ENCODE measurements around the gene VEGFA. TPM values are rescaled to one million over a fixed set of nuclear protein-coding genes. Genes with fewer than 3 reads are reported as not detected.

The VEGFA gene
- total RNA-seq, 1 donor from 2014 or later, result 267 TPM

DNA sequence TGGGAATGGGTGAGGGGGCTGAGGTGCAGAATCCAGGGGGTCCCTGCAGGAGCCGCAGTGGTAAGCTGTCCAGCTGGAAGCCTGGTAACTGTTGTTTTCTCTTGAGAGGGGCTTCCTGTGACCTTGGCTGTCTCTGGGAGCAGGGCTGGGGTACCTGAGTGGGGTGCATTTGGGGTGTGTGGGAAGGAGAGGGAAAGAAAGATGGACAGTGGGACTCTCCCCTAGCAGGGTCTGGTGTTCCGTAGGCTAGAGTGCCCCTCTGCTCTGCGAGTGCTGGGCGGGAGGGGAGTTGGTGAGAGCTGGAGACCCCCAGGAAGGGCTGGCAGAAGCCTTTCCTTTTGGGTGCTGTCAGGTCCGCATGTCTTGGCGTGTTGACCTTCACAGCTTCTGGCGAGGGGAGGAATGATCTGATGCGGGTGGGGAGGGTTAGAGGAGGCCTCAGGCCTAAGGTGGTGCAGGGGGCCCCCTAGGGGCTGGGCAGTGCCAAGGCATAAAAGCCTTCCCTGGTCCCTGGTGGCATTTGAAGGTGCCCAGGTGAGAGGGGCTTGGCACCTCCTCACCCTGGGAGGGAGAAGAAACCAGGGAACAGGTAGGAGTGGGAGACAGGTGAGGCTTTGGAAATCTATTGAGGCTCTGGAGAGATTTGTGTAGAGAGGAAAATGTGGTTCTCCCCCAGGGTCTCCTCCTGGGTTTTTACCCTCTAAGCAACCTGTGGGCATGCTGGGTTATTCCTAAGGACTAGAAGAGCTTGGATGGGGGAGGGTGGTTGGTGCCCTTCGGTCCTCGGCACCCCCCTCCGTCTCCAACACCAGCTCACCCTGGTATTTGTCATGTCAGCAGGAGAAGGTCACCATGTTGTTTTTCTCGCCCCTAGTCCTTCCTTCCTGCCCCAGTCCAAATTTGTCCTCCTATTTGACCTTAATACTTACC, 3.3 kb downstream of the VEGFA start:
- Mint-ChIP-seq H3K9me3 (ENCODE audit: low read depth) (no peaks in the 10 kb centered on the region), H3K27me3 (no peaks in the 10 kb centered on the region), H3K36me3 (ENCODE audit: insufficient read depth) (peaks cover 15% of the 10 kb centered on the region), H3K4me1 (ENCODE audit: low read depth) (peaks cover 34% of the 10 kb centered on the region), H3K27ac (peak overlapping the region; percentile 96), H3K4me3 (ENCODE audit: low read depth) (peak overlapping the region; percentile 97)
- DNase-seq (ENCODE audit: low spot score, unreplicated experiment), result peak; percentile 29
- TF ChIP-seq, protein P1, sequence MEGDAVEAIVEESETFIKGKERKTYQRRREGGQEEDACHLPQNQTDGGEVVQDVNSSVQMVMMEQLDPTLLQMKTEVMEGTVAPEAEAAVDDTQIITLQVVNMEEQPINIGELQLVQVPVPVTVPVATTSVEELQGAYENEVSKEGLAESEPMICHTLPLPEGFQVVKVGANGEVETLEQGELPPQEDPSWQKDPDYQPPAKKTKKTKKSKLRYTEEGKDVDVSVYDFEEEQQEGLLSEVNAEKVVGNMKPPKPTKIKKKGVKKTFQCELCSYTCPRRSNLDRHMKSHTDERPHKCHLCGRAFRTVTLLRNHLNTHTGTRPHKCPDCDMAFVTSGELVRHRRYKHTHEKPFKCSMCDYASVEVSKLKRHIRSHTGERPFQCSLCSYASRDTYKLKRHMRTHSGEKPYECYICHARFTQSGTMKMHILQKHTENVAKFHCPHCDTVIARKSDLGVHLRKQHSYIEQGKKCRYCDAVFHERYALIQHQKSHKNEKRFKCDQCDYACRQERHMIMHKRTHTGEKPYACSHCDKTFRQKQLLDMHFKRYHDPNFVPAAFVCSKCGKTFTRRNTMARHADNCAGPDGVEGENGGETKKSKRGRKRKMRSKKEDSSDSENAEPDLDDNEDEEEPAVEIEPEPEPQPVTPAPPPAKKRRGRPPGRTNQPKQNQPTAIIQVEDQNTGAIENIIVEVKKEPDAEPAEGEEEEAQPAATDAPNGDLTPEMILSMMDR (IDR thresholded peaks at IDR 0.05; ENCODE audit: unreplicated experiment), result peak; percentile 69

DNA sequence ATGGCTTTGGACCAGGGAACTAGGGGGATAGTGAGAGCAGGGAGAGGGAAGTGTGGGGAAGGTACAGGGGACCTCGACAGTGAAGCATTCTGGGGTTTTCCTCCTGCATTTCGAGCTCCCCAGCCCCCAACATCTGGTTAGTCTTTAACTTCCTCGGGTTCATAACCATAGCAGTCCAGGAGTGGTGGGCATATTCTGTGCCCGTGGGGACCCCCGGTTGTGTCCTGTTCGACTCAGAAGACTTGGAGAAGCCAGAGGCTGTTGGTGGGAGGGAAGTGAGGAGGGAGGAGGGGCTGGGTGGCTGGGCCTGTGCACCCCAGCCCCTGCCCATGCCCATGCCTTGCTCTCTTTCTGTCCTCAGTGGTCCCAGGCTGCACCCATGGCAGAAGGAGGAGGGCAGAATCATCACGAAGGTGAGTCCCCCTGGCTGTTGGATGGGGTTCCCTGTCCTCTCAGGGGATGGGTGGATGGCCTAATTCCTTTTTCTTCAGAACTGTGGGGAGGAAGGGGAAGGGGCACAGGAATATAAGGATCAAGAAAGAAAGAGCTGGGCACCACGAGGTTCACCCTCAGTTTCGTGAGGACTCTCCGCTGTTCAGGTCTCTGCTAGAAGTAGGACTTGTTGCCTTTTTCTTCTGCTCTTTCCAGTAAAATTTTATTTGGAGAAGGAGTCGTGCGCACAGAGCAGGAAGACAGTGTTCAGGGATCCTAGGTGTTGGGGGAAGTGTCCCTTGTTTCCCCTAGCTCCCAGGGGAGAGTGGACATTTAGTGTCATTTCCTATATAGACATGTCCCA, 4.2 kb downstream of the VEGFA start:
- TF ChIP-seq, protein P1 (IDR thresholded peaks at IDR 0.05; ENCODE audit: unreplicated experiment), result no peak
- peak overlapping the region; percentile 96 for H3K27ac Mint-ChIP-seq
- peaks cover 34% of the 10 kb centered on the region for H3K4me1 Mint-ChIP-seq (ENCODE audit: low read depth)
- peak overlapping the region; percentile 97 for H3K4me3 Mint-ChIP-seq (ENCODE audit: low read depth)
- DNase-seq (ENCODE audit: low spot score, unreplicated experiment), result no peak
- no peaks in the 10 kb centered on the region for H3K27me3 Mint-ChIP-seq
- no peaks in the 10 kb centered on the region for H3K9me3 Mint-ChIP-seq (ENCODE audit: low read depth)
- H3K36me3 Mint-ChIP-seq (ENCODE audit: insufficient read depth), result peaks cover 17% of the 10 kb centered on the region

DNA sequence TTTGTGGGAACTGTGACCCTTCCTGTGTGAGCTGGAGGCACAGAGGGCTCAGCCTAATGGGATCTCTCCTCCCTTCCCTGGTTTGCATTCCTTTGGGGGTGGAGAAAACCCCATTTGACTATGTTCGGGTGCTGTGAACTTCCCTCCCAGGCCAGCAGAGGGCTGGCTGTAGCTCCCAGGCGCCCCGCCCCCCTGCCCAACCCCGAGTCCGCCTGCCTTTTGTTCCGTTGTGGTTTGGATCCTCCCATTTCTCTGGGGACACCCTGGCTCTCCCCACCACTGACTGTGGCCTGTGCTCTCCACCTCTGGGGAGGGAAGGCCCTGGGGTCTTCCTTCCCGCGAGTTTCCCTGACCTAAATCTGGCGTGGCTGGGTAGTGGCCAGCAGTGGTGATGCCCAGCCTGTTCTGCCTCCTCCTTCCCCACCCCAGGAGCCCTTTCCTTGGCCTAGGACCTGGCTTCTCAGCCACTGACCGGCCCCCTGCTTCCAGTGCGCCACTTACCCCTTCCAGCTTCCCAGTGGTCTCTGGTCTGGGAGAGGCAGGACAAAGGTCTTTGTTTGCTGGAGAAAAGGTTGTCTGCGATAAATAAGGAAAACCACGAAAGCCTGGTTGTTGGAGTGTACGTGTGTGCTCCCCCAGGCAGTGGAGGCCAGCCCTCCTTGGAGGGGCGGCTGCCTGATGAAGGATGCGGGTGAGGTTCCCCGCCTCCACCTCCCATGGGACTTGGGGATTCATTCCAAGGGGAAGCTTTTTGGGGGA, 4.9 kb downstream of the VEGFA start:
- peaks cover 17% of the 10 kb centered on the region for H3K36me3 Mint-ChIP-seq (ENCODE audit: insufficient read depth)

DNA sequence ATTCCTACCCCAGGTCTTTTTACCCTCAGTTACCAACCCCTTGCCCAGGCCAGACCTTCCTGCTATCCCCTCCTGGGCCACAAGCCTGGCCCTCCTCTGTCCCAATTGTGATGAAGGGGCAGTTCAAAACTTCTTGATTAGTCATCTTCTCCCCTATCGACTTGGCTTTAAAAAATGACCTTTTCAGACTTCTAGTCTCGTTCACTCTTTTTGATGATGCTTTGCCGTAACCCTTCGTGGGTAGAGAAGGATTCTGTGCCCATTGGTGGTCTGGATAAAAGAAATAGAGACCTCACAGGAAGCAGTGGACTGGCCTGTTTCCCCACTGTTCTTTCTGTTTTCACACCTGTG, 5.5 kb downstream of the VEGFA start:
- no peaks in the 10 kb centered on the region for H3K9me3 Mint-ChIP-seq (ENCODE audit: low read depth)
- H3K4me1 Mint-ChIP-seq (ENCODE audit: low read depth), result peaks cover 32% of the 10 kb centered on the region
- H3K27ac Mint-ChIP-seq, result peak overlapping the region; percentile 96
- DNase-seq (ENCODE audit: low spot score, unreplicated experiment), result no peak
- TF ChIP-seq, protein P1 (IDR thresholded peaks at IDR 0.05; ENCODE audit: unreplicated experiment), result no peak
- H3K4me3 Mint-ChIP-seq (ENCODE audit: low read depth), result peak overlapping the region; percentile 97
- H3K36me3 Mint-ChIP-seq (ENCODE audit: insufficient read depth), result peaks cover 17% of the 10 kb centered on the region
- H3K27me3 Mint-ChIP-seq, result no peaks in the 10 kb centered on the region

More for the DNA sequence above, 4.9 kb downstream of the VEGFA start:
- Mint-ChIP-seq H3K4me3 (ENCODE audit: low read depth) (peak overlapping the region; percentile 97), H3K27me3 (no peaks in the 10 kb centered on the region), H3K4me1 (ENCODE audit: low read depth) (peaks cover 32% of the 10 kb centered on the region), H3K27ac (peak overlapping the region; percentile 96), H3K9me3 (ENCODE audit: low read depth) (no peaks in the 10 kb centered on the region)
- DNase-seq (ENCODE audit: low spot score, unreplicated experiment), result peak; percentile 51
- TF ChIP-seq, protein P1 (IDR thresholded peaks at IDR 0.05; ENCODE audit: unreplicated experiment), result peak; percentile 85
